GM18499 (cell line): ENCODE results near the gene ADARB2.

Source experiments
- ATAC-seq: cut with Tn5 transposase; IDR thresholded peaks from one replicate; pipeline ENCODE4 v1.9.1; 2021; ENCODE audit warnings: moderate number of reproducible peaks; ENCODE audit not compliant: insufficient read depth, unreplicated experiment

ADARB2 gene

DNA sequence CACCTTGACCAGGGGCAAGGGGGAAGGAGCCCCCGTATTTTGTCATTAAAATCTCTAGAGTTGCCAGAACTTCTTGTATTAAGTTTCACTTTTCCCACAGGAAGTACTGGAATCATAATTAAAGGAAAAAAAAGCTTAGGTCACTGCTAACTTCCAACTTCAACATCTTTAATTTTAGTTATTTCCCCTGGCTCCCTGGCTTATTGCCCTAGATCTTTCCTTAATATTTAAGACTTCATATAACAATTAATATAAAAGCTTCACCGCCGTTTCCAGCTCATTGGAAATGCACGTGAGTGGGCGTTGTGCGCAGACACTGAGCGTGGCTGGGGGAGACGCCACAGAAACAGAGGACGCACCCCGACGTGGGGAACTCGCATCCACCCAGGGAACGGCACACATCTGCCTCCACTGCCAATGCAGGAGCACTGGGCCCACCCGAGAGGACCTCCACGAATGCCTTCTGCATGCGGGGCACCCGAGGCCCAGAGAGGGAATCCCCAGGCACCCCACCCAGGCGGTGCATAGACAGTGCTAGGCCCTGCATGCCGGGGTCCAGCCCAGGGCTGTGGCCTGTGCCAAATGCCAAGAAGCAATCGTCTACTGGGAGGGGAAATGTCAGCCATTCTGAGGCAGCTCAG is 72.2 kb downstream of the ADARB2 start:
- ATAC-seq, result no peak

DNA sequence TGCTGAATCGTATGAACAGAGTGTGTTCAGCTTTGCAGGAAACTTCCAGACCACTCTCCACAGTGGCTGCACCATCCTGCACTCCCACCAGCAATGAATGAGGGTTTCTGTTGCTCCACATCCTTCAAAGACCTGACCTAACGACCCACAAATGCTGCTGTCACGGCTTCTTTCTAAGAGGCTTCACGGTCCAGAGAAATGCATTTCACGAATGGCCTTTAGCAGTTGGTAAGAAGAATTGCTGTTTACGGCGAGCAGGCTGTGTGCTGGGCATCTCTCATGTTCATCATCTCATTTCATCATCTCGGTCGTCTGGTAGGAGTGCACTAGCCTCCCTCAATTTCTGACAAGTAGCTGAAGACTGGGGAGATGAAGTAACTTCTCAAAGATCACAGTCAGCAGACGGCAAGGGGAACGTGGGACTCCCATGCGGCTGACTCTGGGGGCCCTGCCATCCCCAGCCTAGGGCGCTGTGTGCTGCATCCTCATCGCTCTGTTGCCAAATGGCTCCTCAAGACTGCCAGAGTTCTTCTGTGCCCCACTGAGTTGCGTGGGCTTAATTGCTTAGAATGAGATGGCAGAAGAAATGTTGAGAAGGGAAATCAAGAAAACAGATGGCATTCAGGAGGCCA is 72.9 kb downstream of the ADARB2 start:
- no peak for ATAC-seq

DNA sequence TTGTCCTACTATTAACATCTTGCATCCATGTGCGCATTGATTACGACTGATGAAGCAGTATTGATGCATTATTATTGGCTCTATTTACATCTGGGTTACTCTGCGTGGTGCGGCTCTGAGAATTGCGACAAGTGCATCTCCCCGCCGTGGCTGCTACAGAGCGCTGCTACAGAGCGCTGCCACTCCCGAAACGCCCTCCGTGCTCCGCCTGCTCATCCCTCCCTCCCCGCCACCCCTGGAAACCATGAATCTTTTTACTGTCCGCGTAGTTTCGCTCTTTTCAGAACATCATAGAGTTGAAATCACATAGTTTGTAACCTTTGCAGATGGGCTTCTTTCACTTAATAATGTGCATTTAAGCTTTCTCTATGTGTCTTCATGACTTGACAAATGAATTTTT is 74.1 kb downstream of the ADARB2 start:
- no peak for ATAC-seq

GRCh38 chr10:1662438-1663025 is 74.8 kb downstream of the ADARB2 start:
- ATAC-seq, result peak; percentile 15

DNA sequence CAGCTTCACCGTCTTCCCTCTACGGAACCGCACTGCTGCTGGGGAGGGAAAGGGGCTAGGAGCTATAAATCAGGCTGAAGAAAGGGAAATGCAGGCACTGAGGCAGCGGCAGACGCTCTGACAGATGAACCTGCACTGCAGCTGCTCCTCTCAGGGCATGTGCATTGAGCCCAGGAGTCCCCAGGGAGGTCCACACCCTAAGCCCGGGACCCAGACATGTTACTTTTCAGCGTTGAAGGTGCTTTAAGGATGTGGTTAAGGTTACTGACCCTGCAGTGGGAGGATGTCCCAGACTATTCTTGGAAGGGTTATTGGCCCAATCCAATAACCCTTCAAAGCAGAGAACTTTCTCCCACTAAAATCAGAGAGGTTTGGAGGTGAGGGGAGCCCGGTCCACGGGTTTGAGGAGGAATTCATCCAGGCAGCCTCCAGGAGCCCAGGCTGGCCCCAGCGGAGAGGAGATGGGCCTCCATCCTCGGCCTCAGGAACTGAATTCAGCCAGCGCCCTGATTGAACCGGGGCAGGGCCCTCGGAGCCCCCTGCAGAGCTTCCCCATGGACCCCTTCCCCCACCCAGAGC is 75.4 kb downstream of the ADARB2 start:
- peak; percentile 63 for ATAC-seq

DNA sequence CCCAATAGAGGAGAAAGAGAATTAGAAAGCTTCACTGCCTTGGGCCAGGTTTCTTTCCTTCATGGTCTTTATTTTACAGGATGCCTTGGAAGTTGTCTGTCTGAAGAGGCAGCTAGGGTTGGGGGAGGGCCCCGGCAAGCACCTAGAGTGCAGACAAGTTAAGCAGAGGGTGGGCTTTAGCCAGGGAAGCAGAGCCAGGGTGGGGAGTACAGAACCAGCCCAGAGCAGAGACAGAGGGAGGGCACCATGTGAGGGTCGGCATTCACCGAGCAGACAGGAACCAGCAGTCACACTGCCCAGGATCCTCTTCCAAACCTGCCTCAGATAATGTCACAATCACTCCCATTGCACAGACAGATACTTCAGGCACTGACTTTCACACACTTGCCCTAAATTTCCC is 75.9 kb downstream of the ADARB2 start:
- no peak for ATAC-seq

- ATAC-seq, result no peak
Observed at GRCh38 chr10:1660815-1661214, 76.5 kb downstream of the ADARB2 start.

- no peak for ATAC-seq
Observed at GRCh38 chr10:1660386-1660785, 76.9 kb downstream of the ADARB2 start.

DNA sequence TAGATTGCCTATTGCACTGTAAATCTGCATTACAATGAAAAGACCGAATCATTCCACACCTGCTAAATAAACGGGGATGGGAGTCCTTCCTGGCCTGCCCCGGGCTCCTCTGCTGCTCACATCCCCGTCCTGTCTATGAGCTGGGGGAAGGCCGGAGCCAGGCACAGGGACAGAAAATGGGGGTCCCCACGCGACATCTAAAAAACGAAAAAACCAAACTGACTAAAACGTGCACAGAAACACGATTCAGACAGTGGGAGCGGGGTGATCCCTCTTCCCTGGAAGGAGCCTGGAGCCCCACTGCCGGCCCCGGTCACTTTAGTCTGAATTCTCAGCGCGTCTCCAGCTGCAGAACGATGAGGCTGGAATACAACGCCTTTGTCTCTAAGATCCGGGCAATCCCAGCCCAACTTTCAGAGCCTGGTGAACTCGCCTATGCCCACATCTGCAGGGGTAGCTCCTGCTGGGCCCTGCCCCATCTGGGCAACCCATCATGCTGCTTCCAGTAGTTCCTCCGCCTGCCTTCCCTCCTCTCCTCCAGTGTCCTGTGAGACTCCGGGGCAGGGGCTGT is 78.0 kb downstream of the ADARB2 start:
- no peak for ATAC-seq

DNA sequence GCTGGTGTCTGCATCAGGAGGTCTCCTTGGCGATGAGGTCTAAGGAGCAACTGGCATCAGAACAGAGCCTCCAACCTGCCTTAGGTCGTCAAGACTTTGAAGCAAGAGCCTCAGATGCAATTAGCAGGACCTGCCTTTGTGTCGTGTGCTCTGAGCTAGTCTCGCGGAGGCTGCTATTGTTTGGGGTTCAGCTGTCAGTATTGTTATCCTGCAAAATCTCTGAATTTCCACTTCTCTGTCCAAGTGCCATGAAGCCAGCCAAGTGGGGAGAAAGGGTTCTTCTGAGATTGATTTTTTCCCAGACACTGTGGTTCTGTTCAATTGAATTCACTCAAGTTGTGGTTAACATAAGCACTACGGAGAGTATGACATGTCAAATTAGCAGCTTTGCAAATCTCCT is 78.7 kb downstream of the ADARB2 start:
- no peak for ATAC-seq

DNA sequence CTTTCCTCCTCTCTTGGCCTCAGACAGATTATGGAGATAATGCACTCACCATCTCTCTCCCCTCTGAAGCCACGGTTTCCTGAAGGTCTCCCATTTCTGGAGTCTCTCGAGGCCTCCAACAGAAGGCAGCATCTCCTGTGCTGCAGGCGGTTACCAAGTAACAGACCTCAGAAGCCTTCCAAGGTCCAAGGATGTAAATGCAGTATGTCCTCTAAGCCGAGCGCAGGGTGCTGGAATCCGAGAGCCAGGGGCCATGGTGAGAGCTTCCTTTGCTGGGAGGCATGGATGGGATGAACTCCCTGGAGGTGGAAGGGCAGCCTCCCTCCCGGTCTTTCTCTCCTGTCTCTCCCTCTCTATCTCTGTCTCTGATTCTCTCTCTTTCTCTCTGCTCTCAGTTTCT is 79.8 kb downstream of the ADARB2 start:
- no peak for ATAC-seq

DNA sequence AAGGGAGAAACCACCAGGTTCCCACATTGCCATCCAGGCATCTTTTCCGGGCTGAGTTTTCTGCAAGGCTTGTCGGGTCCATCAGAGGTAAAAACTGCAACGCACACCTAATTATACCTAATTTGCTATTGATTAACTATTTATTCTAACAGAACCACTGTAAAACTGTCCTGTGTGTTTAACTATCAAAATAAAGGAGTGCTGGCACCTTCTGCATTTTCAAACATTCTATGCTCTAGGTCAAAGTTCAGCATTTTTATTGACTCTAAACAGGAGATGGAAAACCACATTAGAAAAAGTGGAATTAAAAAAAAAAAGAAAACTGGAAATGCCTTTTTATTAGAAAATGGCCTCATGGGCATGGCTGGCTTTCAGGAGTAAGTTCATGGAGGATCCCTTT is 82.0 kb downstream of the ADARB2 start:
- ATAC-seq, result no peak

- no peak for ATAC-seq
Observed at GRCh38 chr10:1654811-1655356, 82.4 kb downstream of the ADARB2 start.

DNA sequence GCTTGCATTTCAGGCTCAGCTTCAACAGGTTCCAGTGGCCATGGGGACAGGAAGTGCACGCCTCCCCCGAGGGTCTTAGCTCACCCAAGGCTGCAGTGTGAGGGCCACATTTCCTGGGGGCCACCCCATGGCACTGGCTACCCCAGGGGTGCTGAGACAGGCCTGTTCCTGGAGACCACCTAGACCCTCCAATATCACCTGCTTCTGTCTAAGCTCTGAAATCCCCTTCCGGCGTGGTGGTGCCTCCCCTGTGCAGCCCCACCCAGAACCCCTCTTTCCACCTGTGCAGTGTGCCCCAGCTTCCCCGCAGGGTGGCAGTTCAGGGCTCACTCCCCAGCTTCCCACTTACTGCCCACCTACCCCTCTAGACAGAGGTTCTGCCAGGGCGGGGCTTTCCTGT is 83.1 kb downstream of the ADARB2 start:
- ATAC-seq, result no peak

DNA sequence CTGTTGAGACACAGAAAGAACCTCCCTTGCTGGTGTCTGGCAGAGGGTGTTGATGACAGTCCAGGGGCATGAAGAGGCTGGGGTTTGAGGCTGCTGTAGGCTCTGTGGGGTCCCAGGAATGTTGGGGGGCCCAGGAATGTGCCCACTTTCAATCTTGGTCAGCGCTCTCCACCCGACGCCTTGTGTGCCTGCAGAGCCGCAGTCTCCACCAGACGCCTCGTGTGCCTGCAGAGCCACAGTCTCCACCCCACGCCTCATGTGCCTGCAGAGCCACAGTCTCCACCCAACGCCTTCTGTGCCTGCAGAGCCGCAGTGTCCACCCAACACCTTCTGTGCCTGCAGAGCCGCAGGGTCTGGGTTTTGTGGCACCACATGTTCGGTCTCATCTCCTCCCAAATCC is 84.0 kb downstream of the ADARB2 start:
- no peak for ATAC-seq

GRCh38 chr10:1652151-1652550 is 85.2 kb downstream of the ADARB2 start:
- ATAC-seq, result no peak

DNA sequence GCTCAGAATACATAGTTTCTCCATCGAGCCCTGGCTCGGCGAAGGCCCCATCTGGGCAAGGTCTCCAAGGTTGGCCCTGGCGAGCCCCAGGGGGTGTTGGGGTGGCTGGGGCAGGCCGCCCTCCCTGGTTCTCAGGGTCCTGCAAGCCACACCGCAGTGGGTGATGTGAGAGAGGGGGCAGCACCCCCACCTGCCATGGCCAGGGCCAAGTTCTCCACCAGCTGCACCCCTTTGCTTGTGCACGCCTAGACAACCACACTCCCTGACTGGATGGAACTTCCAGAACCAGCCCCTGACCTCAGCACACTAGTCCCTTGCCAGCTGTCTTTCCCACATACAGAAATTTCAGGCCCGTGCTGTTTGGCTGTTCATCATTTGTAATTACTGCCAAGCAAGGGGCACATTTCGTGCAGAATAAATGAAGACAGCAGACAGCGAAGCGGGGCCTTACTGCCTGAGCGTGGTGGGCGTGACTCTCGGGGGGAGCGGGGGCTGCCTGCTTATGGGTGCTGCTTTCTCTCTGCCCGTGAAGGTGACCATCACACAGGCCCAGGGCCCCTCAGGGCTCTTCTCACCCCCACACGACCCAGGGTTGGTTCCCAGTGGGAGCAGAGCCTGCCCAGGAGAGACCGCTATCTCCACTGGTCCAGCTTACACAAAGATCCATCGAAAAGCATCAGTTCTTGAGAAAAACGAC is 85.9 kb downstream of the ADARB2 start:
- ATAC-seq, result no peak

DNA sequence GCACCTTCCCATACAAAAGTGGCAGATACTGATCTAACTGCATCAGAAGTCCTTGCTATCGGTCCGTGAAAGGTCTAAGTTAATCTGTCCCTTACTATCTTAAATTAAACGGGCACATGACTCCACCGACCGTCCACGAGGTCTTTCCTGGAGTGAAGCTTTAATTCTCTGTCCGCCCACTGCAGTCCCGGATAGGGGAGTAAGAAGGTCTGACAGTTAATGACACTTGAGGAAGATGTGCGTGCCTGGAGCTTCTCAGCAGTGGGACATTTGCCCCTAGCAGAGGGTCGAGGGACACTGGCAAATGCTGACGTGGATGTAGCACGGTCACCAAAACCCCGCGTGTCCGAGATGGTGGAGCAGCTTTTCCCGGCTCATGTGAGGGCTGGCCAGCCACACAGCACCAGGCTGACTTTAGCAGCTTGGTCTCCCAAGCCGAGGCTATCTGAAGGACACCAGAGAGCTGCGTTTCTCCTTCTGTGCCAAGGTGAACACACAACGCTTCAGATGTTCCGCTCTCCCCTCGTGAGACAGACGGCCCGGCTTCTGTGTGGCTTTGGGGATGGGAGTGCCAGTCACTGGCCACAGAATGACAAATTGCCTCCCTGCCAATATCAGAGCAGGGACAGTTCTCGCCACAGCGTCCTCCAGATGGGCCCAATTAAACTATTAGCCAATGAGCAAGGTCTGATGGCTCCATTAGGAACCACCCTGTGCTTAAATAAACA is 86.6 kb downstream of the ADARB2 start:
- ATAC-seq, result no peak

DNA sequence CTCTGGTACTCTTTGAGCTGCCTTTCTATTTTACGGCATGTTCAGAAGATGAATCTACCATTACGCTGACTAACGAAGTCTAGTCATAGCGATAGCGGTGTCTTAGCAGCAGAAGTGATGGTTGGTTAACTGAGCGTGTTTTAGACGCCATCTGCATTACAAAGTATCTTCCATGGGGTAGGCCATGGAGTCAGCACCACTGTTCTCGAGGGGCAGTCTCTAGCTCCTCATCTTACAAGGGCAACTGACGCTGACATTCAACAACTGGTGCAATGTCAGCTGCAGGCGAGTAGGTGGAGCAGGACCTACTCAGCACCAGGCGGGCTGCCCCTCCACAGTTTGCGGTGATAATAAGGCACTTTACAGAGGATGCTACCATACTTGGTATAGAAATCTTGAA is 88.7 kb downstream of the ADARB2 start:
- no peak for ATAC-seq

DNA sequence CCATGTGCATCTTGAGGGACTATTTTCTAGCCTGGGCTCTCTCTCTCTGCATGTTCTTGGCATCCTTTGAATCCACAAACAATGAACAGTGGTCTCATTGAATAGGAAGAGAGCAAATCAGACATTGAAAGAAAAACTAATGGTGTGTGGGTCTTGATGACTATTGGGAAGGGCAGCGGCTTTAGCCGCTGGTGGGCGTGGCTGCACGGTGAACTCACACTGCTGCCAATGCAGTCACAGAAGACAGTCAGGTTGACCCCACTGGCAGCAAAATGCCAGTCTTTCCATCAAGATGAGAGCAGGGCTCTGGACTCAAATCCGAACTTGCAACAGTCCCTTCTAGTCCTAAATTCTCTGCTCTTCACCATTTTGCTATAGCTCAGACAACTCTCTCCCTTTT is 91.0 kb downstream of the ADARB2 start:
- ATAC-seq, result no peak
